HG02623 (cell line): Measurements from ENCODE around the gene ALPL.
"Not testable (repeated sequence)": the region's sequence is repeated elsewhere in the genome, so short reads cannot be mapped to it uniquely, and the experiment has no call there.

Experiments used
- ATAC-seq: cut with Tn5 transposase; IDR thresholded peaks from one replicate; pipeline ENCODE4 v1.9.1; 2021; ENCODE audit warnings: moderate library complexity; ENCODE audit not compliant: unreplicated experiment

ALPL gene

DNA sequence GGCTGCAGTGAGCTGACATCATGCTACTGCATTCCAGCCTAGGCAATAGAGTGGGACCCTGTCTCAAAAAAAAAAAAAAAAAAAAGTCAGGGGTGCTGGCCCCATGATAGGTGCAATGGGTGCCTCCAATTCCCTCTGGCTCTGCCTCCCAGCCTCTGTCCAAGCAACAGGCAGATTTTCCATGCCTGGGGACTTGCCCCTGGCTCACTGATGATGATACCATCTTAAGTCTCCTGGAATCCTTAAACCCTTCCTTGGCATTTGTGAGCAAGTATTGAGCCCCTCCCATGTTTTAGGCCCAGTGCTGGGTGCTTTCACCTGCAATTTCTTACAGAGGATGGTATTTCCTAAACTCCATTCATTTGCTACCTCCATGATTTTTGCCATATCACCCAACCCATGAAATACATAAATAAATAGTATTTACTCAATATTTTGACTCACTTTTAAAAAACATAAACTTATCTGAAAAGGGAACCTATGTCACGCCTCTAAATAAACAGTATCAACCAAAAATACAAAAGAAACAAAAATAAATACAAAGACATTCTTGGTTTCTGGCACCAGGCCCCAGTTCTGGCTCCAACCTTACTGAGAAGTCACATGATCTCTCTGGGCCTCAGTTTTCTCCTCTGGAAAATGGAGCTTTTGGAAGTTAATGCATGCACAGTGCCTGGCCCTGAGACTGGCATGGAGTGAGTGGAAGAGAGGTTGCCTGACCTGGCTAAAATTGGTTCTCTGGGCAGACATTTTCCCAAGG is 1.5 kb upstream of the ALPL start:
- ATAC-seq = no peak

DNA sequence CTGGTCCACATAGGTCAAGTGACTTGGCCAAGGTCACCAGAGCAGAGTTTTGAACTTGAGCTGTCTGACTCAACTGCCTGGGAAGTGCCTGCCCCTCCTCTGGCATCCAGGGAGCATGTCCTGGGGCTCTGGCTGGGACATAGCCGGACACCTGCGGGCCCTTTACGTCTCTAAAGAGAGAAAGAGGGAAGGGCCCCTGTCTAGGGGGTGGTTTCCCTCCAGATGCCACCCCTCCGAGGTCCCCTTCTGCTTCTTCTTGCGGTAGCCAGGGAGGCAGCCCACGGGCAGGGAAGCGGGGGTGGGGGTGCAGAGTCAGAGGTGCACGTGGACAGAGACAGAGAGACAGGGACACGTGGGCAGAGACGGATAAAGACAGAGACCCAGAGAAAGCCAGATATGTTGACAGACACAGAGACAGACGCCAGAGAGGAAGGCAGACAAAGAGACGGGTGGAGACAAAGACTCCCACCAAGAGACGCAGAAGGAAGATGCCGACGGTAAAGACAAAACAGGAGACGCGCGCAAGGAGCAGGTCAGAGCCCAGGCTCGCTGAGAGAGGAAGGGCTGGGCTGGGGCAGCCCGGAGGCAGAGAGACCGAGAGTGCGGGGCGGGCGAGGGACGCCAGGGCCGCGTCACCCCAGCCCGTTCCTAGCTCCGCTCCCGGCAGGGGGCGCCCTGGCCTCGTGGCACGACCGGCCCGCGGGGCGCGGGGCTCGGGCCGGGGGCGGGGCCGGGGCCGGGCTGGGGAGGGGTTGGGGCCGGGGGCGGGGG is 458 bp upstream of the ALPL start:
- ATAC-seq = no peak

DNA sequence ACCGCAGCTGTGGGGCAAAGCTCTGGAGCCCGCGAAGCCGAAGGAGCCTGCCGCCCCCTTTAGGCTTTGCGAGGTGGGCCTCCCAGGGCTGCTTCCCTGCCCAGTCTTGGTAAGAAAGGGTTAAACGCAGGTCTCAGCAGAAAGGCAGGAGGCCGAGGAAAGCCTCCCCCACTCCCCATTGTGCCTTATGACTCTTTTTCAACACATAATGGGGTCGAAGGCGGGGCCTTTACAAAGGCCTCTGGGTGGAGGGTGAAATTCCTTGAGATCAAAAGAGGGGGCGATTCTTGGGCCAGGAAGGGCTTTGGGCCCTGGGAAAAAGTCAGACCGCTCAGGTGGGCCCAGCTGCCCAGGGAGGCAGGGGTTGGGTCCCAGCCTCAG is 880 bp downstream of the ALPL start:
- no peak for ATAC-seq

DNA sequence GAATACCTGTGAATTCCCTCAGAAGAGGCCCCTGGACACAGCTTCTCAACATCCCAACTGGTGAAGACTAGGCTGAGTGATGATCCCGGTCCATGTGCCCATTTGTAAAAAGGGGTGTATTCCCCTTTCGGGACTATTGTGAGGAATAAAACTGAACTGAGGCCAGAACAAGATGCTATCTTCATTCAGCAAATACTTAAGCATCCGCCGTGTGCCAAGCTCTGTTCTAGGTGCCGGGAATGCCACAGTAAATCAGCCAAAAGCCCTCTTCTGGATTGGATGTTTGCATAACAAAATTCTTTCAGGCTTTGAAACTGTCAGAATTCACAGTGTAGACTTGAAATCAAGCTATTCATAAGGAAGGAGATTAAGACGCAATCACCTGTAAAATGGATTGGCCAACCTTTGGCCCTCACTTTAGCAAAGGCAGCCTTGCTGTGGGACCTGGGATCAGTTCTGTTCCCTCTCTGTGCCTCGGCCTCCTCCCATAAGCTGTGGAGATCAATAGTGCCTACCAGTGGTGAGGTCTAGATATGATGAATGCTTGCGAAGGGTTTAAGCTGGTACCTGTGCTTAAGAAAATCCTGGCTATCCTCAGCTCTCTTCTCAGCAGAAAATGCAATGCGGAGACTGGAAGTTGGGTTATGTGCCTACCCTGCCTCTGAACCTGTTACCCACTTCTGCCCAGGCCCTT is 1.8 kb downstream of the ALPL start:
- ATAC-seq = no peak

DNA sequence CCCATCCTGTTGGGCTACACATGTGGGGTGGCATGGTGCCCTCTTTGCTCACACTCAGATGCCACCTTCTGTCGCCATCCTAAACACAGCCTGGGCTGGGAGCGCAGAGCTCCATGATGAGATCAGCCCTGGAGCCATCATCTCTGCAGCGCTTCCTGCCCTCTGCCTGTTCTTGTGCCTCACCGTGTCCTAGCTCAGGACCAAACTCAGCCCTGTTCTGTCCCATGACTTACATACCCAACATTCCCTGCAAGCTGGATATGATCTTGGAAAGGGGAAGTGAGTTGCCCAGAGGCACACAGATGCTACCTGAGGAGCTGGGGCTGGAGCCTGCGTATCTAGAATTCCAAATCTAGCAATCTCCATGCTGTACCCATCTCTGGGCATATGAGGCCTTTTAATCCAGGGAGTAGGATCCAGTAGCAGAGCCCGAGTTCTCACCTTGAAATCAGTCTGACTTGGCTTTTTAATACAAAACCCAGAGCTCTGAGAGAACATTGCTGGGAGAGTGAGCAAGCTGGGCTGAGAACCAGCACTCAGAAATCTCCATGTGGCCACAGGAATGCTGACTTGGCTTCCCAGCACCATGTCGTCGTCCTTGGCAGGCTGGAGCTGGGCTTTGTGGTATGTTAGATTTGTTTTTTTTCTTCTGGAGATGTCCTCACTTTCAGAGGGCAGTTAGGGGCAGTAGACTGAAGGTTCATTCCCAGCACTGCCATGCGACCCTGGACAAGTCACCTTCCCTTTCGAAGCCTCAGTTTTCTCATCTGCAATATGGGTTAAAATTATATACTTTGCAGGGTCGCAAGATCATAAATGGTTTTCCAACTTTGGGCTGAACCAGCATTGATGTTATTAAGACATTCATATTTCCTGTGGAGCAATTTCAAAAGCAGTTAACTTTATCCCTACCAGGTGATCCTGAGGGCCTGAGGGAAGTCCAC is 2.6 kb downstream of the ALPL start:
- ATAC-seq = no peak

DNA sequence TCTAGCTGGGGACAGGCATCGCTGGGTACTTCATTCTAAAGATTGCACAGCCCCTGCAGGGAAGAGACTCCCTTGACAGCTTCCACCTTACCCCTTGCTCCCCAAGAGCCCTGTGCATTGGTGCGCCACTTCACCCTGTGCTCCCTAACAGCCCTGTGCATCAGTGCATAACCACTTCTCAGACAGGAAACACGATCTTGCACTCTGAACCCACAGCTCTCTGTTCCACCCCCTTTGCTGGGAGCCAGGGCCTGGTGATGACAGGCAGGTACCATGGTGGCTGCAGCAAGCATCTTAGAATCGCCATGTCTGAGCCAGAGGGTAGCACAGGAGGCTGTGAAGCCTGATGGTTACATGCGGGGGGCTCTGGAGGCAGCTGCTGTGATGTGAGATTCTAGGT is 5.0 kb downstream of the ALPL start:
- no peak for ATAC-seq

DNA sequence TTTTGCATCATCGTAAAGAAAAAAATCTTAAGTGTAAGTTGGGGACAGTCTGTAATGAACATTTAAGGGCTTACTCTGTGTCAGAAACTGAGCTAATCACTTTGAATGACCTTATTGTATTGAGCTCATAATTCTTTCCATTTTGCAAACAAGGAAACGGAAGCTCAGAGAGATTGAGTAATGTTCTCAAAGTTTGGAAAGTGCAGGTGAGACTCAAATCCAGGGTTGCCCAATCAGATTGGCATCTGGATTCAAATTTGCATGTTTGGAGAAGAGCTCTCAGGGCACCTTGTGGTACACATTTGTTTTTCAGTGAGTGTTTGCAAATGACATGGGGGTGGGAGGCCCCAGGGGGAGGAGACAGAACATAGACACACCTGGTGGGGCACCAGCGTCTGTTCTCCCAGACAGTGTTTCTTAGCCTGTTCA is 8.0 kb downstream of the ALPL start:
- ATAC-seq = no peak

DNA sequence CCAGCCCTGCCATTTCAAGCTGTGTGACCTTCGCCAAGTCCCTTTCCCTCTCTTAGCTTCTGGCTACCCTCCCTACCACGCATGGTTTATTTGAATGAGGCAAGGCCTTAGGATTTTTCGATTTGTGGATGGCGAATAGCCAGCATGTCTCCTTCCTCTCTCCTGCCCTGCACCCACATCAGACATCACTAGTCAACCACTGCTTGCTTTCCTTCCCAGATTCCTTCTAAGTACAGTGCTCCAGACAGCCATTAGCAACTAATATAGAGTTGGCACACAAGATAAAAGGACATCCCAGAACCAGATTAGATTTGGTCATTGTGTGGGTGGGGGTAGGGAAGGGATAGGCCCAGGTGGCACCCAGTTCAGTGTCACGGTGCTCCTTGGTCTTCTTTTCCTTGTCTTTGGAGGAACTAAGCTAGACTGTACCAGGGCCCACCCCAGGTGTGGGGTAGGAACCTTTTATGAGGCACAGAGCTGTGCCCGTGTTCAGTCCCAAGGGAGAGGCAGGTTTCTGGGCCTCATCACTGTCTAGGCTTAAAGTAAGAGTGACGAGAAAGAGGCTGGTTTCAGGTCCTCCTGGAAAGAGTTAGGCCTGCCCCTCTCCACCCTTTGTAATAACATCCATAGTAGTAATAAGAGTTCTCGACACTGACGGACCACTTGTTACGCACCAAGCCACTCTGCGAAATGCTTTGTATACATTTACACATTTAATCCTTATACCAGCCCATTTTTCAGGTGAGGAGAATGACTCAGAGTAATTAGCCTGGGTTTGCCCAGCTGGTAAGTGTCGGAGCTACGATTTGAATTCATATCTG is 8.6 kb downstream of the ALPL start:
- no peak for ATAC-seq

DNA sequence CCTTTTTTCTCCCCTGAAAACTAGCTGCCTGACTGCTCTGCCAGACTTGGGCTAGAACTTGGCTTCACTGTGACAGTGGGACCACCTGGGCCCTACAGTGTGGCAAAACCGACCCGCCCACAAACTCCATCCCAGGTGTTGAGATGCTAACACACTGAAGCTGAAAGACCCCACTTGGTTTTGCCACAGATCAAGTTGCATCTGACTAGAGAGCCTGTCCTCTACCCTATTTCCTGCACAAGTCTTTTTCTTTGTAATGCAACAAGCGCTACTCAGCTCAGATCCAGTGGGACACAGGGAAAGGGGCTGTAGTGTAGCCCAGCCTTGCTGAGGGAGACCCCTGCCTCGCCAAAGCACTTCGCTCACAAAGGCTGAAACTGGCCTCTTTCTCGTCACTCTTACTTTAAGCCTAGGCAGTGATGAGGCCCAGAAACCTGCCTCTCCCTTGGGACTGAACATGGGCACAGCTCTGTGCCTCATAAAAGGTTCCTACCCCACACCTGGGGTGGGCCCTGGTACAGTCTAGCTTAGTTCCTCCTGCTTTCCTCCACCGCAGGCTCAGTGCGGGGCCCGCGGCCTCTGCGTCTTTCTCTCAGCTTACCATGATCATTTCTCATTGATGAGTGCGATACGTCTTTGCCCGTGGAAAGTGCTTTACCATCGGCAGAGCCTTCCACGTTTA is 9.7 kb downstream of the ALPL start:
- no peak for ATAC-seq

DNA sequence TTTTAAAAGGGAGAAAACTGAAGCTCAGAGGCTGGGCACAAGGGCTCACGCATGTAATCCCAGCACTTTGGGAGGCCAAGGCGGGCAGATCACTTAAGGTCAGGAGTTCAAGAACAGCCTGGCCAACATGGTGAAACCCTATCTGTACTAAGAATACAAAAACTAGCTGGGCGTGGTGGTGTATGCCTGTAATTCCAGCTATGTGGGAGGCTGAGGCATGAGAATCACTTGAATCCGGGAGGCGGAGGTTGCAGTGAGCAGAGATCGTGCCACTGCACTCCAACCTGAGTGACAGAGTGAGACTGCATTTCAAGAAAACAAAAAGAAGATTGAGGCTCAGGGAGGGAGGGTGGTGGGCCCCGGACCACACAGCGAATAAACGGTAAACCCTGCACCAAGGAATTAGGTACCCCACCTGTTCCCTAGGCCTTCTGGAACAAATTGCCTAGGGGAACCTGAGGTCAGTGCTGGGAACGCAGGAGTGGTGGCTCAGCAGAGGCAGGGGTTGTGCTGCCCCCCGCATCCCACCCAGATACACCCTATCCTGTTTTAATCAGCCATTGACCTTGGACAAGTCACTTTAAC is 10.4 kb downstream of the ALPL start:
- not testable (repeated sequence) for ATAC-seq

DNA sequence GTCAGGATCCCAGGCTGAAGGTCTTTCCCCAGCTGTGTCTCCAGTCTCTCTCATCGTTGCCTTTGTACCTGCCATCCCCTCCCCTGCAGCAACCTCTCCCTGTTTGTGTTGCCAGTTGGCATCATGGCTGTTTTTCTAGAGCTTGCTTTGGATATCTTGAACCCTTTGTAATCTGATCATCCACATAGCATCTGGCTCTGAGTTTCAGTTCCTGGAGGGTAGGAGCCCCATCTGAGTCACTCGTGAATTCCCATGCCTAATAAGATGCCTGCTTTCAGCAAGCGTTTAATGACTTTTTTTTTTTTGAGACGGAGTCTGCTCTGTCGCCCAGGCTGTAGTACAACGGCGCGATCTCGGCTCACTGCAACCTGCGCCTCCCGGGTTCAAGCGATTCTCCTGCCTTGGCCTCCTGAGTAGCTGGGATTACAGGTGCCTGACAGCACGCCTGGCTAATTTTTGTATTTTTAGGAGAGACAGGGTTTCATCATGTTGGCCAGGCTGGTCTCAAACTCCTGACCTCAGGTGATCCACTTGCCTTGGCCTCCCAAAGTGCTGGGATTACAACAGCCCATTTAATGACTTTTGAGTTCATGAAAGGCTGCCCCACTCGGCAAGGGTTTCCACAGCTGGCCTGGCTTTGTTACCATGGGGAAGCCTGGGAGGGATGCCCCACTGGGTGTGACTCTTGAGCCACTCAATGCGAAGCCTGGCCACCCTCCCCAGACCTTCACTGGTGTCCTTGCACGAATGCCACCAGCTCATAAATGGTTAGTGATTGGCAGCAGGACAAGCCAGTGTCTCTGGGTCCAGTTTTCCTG is 11.9 kb downstream of the ALPL start:
- no peak for ATAC-seq

DNA sequence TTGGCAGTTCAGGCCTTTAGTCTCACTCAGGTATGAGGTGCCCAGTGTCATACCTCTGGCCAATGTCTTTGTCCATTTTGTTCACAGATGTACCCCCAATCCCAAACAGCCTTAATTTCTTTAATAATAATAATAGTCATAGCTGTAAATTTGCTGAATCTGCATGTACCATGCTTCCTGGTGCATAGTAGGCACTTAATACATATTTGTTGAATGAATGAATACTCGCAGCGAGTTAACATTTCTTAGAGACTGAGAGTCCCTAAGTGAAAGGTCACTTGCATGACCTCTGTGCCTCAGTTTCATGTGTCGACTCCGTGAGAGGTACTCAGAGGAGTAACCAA is 12.5 kb downstream of the ALPL start:
- no peak for ATAC-seq

DNA sequence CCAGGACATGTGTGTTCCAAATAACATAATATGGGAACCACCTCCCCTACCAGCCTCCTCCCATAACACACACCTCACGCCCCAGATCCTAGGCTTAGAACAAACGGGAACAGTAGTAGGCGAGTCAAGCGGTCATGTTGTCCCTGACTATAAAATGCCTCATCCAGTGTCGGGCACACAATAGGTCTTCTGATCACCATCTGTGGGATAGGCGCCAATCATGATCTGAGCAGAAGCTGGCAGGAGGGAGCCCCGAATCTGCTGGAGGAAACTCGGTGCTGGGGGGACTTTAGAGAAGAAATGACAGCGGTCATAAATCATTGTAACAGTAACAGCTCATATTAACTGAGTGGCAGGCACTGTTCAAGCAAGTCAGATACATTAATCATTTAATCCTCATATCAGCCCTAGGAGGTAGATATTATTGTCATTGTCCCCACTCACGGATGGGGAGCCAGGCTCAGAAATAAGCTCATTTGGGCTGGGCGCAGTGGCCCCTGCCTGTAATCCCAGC is 13.4 kb downstream of the ALPL start:
- ATAC-seq = no peak

DNA sequence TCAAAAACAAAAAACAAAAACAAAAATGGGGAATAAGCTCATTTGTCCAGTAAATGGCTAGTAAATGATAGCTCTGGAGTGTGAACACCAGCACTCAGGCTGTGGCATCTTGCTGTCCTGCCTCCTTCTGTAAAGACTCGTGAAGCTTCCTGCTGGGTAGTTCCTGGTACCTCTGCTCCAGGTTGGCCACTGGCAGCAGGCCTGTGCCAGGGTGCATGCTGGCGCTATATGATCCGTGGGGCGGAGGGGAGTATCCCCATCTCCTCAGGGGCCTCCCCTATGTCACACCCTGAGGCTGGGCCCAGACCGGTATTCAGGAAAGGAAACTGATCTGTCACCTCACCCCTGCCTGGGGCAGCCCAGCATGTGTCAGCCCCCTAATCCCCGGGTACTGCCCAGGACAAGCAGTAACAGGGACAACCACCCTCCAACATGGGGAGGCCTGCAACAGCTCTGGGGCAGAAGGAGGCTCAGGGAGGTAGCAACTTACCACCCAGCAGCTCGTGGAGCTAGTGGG is 14.1 kb downstream of the ALPL start:
- no peak for ATAC-seq

DNA sequence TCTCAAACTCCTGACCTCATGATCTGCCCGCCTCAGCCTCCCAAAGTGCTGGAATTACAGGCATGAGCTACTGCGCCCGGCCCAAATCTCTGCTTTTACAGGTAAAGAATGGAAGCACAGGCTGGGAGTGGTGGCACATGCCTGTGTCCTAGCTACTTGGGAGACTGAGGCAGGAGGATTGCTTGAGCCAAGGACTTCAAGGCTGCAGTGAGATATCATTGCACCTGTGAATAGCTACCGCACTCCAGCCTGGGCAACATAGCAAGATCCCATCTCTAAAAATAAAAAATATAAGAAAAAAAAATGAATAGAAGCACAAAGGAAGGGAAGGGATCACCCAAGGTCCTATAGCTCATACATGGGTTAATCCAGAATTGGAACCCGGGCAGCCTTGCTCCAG is 15.0 kb downstream of the ALPL start:
- ATAC-seq = no peak

DNA sequence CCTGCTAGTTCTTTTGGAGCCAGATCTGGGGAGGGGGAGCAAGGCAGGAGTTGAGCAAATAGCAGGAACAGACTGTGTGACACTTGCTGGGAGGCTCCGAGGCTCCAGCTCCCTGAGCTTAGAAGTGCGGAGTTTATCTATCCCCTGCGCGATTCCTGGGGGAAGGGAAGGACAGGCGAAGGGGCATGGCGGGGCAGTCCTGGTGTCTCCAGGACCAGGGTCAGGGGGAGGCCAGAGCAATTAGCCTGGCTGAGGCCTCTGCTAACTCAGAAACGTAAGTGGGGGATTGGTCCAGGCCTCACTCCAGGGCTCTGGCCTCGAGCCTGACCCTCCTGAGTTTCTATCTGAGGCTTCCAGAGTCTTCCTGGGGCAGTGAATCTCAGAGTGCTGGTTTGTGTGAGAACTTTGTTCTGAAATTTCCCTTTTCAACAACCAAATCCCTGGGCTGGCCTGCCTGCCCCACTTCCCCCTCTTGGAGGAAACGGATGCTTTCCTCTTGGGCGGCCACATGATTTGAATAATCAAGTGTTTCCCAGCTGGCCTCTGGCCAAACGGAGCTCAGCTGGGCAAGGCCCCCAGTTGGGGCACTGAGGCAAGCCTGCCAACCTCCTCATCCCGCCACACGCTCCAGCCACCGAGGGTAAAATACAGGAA is 15.6 kb downstream of the ALPL start:
- ATAC-seq = no peak

DNA sequence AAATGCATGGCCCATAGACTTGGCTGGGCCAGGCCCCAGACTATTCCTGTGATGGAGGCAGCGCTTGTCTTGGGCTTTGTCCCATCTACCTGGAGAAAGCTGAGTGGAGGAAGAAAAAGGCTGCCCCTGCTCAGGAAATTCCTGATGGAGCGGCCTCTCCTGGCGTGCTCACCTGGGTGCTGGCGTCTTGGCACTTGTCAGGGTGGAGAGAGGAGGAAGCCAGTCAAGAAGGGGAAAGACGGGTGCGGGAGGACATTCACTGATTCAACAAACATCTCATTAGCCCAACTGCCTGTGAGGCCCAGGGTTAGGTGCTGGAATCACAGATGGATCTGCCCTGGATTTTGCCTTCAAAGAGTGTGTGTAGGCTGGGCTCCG is 16.1 kb downstream of the ALPL start:
- ATAC-seq = no peak
